A549 (cell line): ENCODE measurements around the gene TRPC5OS.

Source experiments
- CHD4 ChIP-seq: fragments of 200-600 bp; sonication (generic); IDR thresholded peaks from 2 replicates; pipeline ENCODE4 v1.6.1; 2016; ENCODE audit warnings: antibody characterized with exemption, mild to moderate bottlenecking, borderline replicate concordance
- CTCF ChIP-seq: fragments of >200 bp; sonication (Bioruptor Twin); formaldehyde crosslinking; IDR thresholded peaks from 3 replicates; pipeline ENCODE4 v1.5.1; 2016
- HMGXB4 ChIP-seq: fragments of 250-450 bp; sonication (Bioruptor Pico); IDR thresholded peaks from 2 replicates; pipeline ENCODE4 v1.5.0; 2021; ENCODE audit warnings: mild to moderate bottlenecking, moderate library complexity, borderline replicate concordance
- POLR2A ChIP-seq: IDR thresholded peaks from 2 replicates; pipeline ENCODE4 v1.6.1; 2012; ENCODE audit warnings: mild to moderate bottlenecking, low read length
- SMC3 ChIP-seq: fragments of >200 bp; sonication (Bioruptor Twin); formaldehyde crosslinking; IDR thresholded peaks from 3 replicates; pipeline ENCODE4 v1.6.1; 2018; ENCODE audit warnings: inconsistent platforms

- no peak for TF ChIP-seq CHD4
- TF ChIP-seq CTCF = peak; percentile 43
- TF ChIP-seq HMGXB4 (CRISPR knock-in tag) = no peak
- TF ChIP-seq POLR2A = no peak
- TF ChIP-seq SMC3 = peak; percentile 30; the same call in 2 of the 3 replicates
Measured at GRCh38 chrX:111869639-111870034, 6.3 kb upstream of the TRPC5OS start.
